Measurements from ENCODE around the gene ODF2. TPM values are rescaled to one million over a fixed set of nuclear protein-coding genes. Genes with fewer than 3 reads are reported as not detected.

The ODF2 gene
- total RNA-seq, 1 donor from 2014 or later, result 42.4 TPM

- no peak for DNase-seq (ENCODE audit: low spot score in 2 of 2, unreplicated experiment in 2 of 2)
- Mint-ChIP-seq H3K9me3 (no peaks in the 10 kb centered on the region), H3K4me1 (no peaks in the 10 kb centered on the region), H3K36me3 (peaks cover 16% of the 10 kb centered on the region), H3K27ac (no peak overlapping the region), H3K27me3 (ENCODE audit: low read depth) (no peaks in the 10 kb centered on the region), H3K4me3 (no peak overlapping the region)
- TF ChIP-seq CTCF (IDR thresholded peaks at IDR 0.05; ENCODE audit: unreplicated experiment), result no peak
Observed at GRCh38 chr9:128470560-128470959, 14.8 kb downstream of the ODF2 start.

GRCh38 chr9:128473104-128473503 is 17.3 kb downstream of the ODF2 start:
- no peak for DNase-seq (ENCODE audit: low spot score in 2 of 2, unreplicated experiment in 2 of 2)
- H3K27ac Mint-ChIP-seq, result no peak overlapping the region
- H3K4me1 Mint-ChIP-seq, result no peaks in the 10 kb centered on the region
- no peaks in the 10 kb centered on the region for H3K27me3 Mint-ChIP-seq (ENCODE audit: low read depth)
- peaks cover 4% of the 10 kb centered on the region for H3K9me3 Mint-ChIP-seq
- no peak overlapping the region for H3K4me3 Mint-ChIP-seq
- peaks cover 21% of the 10 kb centered on the region for H3K36me3 Mint-ChIP-seq
- TF ChIP-seq CTCF (IDR thresholded peaks at IDR 0.05; ENCODE audit: unreplicated experiment), result no peak

GRCh38 chr9:128475867-128476266 is 20.1 kb downstream of the ODF2 start:
- Mint-ChIP-seq H3K27me3 (ENCODE audit: low read depth) (no peaks in the 10 kb centered on the region), H3K27ac (no peak overlapping the region), H3K9me3 (peaks cover 4% of the 10 kb centered on the region), H3K4me3 (no peak overlapping the region), H3K36me3 (peaks cover 28% of the 10 kb centered on the region), H3K4me1 (no peaks in the 10 kb centered on the region)
- no peak for DNase-seq (ENCODE audit: low spot score in 2 of 2, unreplicated experiment in 2 of 2)
- TF ChIP-seq CTCF (IDR thresholded peaks at IDR 0.05; ENCODE audit: unreplicated experiment), result no peak

- no peak for DNase-seq (ENCODE audit: low spot score in 2 of 2, unreplicated experiment in 2 of 2)
- H3K27ac Mint-ChIP-seq, result no peak overlapping the region
Observed at GRCh38 chr9:128479262-128479661, 23.5 kb downstream of the ODF2 start.

GRCh38 chr9:128481561-128481960 is 25.8 kb downstream of the ODF2 start:
- DNase-seq (ENCODE audit: low spot score in 2 of 2, unreplicated experiment in 2 of 2), result no peak
- Mint-ChIP-seq H3K4me3 (no peak overlapping the region), H3K27me3 (ENCODE audit: low read depth) (no peaks in the 10 kb centered on the region), H3K4me1 (no peaks in the 10 kb centered on the region), H3K36me3 (peaks cover 34% of the 10 kb centered on the region), H3K9me3 (no peaks in the 10 kb centered on the region), H3K27ac (no peak overlapping the region)
- no peak for TF ChIP-seq CTCF (IDR thresholded peaks at IDR 0.05; ENCODE audit: unreplicated experiment)

More at GRCh38 chr9:128479262-128479661, 23.5 kb downstream of the ODF2 start:
- H3K4me1 Mint-ChIP-seq, result no peaks in the 10 kb centered on the region
- peaks cover 4% of the 10 kb centered on the region for H3K9me3 Mint-ChIP-seq
- no peaks in the 10 kb centered on the region for H3K27me3 Mint-ChIP-seq (ENCODE audit: low read depth)
- no peak for TF ChIP-seq CTCF (IDR thresholded peaks at IDR 0.05; ENCODE audit: unreplicated experiment)
- H3K4me3 Mint-ChIP-seq, result no peak overlapping the region
- peaks cover 38% of the 10 kb centered on the region for H3K36me3 Mint-ChIP-seq

GRCh38 chr9:128482186-128482585 is 26.4 kb downstream of the ODF2 start:
- no peak overlapping the region for H3K27ac Mint-ChIP-seq
- no peaks in the 10 kb centered on the region for H3K4me1 Mint-ChIP-seq
- no peak for DNase-seq (ENCODE audit: low spot score in 2 of 2, unreplicated experiment in 2 of 2)
- no peak overlapping the region for H3K4me3 Mint-ChIP-seq
- no peak for TF ChIP-seq CTCF (IDR thresholded peaks at IDR 0.05; ENCODE audit: unreplicated experiment)
- no peaks in the 10 kb centered on the region for H3K9me3 Mint-ChIP-seq
- H3K36me3 Mint-ChIP-seq, result peaks cover 38% of the 10 kb centered on the region
- H3K27me3 Mint-ChIP-seq (ENCODE audit: low read depth), result no peaks in the 10 kb centered on the region

All from mesothelial cell of epicardium (in vitro differentiated cells).